HepG2 (cell line): Measurements from ENCODE around the gene CCDC33. TPM values are rescaled to one million over a fixed set of nuclear protein-coding genes. Genes with fewer than 3 reads are reported as not detected.

Experiments
- AHR ChIP-seq: IDR thresholded peaks from 2 replicates; pipeline ENCODE4 v1.6.1; 2018; ENCODE audit warnings: missing genetic modification reagents, missing compliant biosample characterization
- ETV6 ChIP-seq: sonication (generic); formaldehyde crosslinking; conservative IDR thresholded peaks from 2 replicates; pipeline ENCODE4 v1.4.0; 2020; ENCODE audit warnings: missing genetic modification reagents
- KDM2A ChIP-seq: sonication (generic); formaldehyde crosslinking; IDR thresholded peaks from 2 replicates; pipeline ENCODE4 v1.4.0; 2020; ENCODE audit warnings: low read depth, missing genetic modification reagents, borderline replicate concordance
- MATR3 ChIP-seq: sonication (generic); formaldehyde crosslinking; IDR thresholded peaks from 2 replicates; pipeline ENCODE4 v1.4.0; 2020; ENCODE audit warnings: missing genetic modification reagents
- NR2C2 ChIP-seq: sonication (generic); formaldehyde crosslinking; IDR thresholded peaks from 2 replicates; pipeline ENCODE4 v1.4.0; 2020; ENCODE audit warnings: missing genetic modification reagents, mild to moderate bottlenecking, moderate library complexity, borderline replicate concordance
- NR3C1 ChIP-seq: sonication (generic); formaldehyde crosslinking; IDR thresholded peaks from 2 replicates; pipeline ENCODE4 v1.4.0; 2020; ENCODE audit warnings: missing genetic modification reagents
- SIX1 ChIP-seq: sonication (generic); formaldehyde crosslinking; IDR thresholded peaks from 2 replicates; pipeline ENCODE4 v1.4.0; 2020; ENCODE audit warnings: missing genetic modification reagents, borderline replicate concordance
- ZNF558 ChIP-seq: sonication (generic); formaldehyde crosslinking; IDR thresholded peaks from 2 replicates; pipeline ENCODE4 v1.9.0; 2022; ENCODE audit warnings: mild to moderate bottlenecking, missing genetic modification reagents, borderline replicate concordance
- ZNF616 ChIP-seq: sonication (generic); formaldehyde crosslinking; IDR thresholded peaks from 2 replicates; pipeline ENCODE4 v1.5.0; 2020; ENCODE audit warnings: low read depth, mild to moderate bottlenecking, missing genetic modification reagents
- ZNF674 ChIP-seq: sonication (generic); formaldehyde crosslinking; IDR thresholded peaks from 2 replicates; pipeline ENCODE4 v1.5.0; 2020; ENCODE audit warnings: low read depth, mild to moderate bottlenecking, missing genetic modification reagents
- ZNF788 ChIP-seq: sonication (generic); formaldehyde crosslinking; IDR thresholded peaks from 2 replicates; pipeline ENCODE4 v1.5.0; 2020; ENCODE audit warnings: mild to moderate bottlenecking, missing genetic modification reagents, borderline replicate concordance
- ZSCAN12 ChIP-seq: sonication (generic); formaldehyde crosslinking; IDR thresholded peaks from 2 replicates; pipeline ENCODE4 v1.9.0; 2021; ENCODE audit warnings: mild to moderate bottlenecking, missing genetic modification reagents
- polyA plus RNA-seq, 8 experiments: library from polyadenylated mRNA; depleted of rRNA in 3 of 8; stranded (reverse) in 7 of 8; unstranded in 1 of 8; fragments of >200 nt; fragmentation: Illumina TruSeq in 4 of 8; extraction: Trizol in 4 of 8; gene quantifications; 2 replicates each; pipeline versions ENCODE4 v1.2.1 to v1.2.3, GENCODE V29; 2011 to 2016; ENCODE audit warnings: low read depth in 4 of 8, missing spikeins in 1 of 8, mixed read lengths in 1 of 8; ENCODE audit not compliant: insufficient read depth in 1 of 8
- total RNA-seq, 5 experiments: library from RNA; depleted of rRNA; stranded (reverse); fragments of >200 nt; fragmentation: Illumina TruSeq; extraction: Trizol; gene quantifications; 2 replicates each; pipeline ENCODE4 v1.2.3, GENCODE V29; 2016; ENCODE audit warnings: low read depth in 1 of 5
- TF ChIP-seq, protein P1 (sequence below): IDR thresholded peaks from 2 replicates; pipeline ENCODE4 v1.6.1; 2016; ENCODE audit warnings: low read depth, missing genetic modification reagents, missing compliant biosample characterization
- TF ChIP-seq, protein P2 (sequence below): sonication (generic); formaldehyde crosslinking; IDR thresholded peaks from 2 replicates; pipeline ENCODE4 v1.5.0; 2020; ENCODE audit warnings: mild to moderate bottlenecking, missing genetic modification reagents

The CCDC33 gene
- total and polyA plus RNA-seq, 2 of the 13 experiments (the other 11 are each of a cell fraction or from before 2014, with no cell fraction given) = 0.30 TPM; not detected in 1

DNA sequence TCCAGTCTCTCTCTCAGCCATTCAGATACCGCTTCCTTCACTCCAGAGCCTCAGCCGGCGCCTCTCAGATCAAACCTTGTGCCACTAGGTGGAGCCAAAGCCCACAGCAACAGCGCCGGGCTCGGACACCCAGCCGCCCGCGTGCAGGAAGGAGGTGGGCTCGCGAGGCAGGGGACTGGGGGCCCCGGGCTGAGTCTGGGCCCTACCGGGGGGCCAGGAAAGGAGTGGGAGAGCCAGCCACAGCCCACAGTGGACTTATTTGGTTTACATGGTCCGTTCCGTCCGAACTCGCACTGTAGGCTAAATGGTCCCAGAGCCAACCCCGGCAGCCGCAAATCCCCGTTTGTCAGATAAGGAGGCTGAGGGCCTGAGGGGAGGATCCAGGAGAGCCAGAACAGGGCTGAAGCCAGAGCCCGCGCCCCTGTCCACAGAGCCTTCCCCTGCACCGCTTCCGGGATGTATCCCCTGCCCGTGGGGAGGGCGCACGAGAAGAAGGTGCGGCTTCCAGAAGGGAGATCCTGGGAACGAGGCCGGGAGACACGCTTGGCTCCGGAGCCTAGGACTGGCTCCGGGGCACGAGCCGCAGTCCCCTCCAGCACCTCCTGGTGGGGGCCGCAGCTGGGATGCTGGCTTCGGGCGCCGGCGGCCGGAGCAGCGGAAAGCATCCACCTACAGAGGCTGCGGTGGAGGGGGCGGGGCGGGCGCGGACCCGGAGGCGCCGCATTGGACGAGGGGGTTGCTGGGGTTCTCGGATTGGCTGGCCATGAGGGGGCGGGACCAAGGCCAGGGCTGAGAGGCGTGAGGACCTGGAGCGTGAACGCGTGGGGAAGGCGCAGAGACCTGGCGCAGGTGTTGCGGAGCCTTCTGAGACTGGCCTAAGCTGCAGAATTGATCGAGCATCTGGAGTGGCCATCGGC lies 137.9 kb downstream of the CCDC33 start (continued):
- TF ChIP-seq NR3C1 (CRISPR knock-in tag) (no peak), ZNF674 (CRISPR knock-in tag) (no peak), NR2C2 (CRISPR knock-in tag) (no peak; the same call in 1 of the 2 replicates), ZSCAN12 (no peak), ZNF788 (CRISPR knock-in tag) (0 out of 2 replicates have a peak, but pooled peaks have one; percentile 27), KDM2A (no peak), SIX1 (CRISPR knock-in tag) (no peak), MATR3 (no peak), ETV6 (no peak), ZNF558 (CRISPR knock-in tag) (no peak), ZNF616 (CRISPR knock-in tag) (no peak; the same call in 1 of the 2 replicates), AHR (CRISPR knock-in tag) (no peak; the same call in none of the 2 replicates)
- TF ChIP-seq, protein P1, sequence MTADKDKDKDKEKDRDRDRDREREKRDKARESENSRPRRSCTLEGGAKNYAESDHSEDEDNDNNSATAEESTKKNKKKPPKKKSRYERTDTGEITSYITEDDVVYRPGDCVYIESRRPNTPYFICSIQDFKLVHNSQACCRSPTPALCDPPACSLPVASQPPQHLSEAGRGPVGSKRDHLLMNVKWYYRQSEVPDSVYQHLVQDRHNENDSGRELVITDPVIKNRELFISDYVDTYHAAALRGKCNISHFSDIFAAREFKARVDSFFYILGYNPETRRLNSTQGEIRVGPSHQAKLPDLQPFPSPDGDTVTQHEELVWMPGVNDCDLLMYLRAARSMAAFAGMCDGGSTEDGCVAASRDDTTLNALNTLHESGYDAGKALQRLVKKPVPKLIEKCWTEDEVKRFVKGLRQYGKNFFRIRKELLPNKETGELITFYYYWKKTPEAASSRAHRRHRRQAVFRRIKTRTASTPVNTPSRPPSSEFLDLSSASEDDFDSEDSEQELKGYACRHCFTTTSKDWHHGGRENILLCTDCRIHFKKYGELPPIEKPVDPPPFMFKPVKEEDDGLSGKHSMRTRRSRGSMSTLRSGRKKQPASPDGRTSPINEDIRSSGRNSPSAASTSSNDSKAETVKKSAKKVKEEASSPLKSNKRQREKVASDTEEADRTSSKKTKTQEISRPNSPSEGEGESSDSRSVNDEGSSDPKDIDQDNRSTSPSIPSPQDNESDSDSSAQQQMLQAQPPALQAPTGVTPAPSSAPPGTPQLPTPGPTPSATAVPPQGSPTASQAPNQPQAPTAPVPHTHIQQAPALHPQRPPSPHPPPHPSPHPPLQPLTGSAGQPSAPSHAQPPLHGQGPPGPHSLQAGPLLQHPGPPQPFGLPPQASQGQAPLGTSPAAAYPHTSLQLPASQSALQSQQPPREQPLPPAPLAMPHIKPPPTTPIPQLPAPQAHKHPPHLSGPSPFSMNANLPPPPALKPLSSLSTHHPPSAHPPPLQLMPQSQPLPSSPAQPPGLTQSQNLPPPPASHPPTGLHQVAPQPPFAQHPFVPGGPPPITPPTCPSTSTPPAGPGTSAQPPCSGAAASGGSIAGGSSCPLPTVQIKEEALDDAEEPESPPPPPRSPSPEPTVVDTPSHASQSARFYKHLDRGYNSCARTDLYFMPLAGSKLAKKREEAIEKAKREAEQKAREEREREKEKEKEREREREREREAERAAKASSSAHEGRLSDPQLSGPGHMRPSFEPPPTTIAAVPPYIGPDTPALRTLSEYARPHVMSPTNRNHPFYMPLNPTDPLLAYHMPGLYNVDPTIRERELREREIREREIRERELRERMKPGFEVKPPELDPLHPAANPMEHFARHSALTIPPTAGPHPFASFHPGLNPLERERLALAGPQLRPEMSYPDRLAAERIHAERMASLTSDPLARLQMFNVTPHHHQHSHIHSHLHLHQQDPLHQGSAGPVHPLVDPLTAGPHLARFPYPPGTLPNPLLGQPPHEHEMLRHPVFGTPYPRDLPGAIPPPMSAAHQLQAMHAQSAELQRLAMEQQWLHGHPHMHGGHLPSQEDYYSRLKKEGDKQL (CRISPR knock-in tag) = no peak
- TF ChIP-seq, protein P2, sequence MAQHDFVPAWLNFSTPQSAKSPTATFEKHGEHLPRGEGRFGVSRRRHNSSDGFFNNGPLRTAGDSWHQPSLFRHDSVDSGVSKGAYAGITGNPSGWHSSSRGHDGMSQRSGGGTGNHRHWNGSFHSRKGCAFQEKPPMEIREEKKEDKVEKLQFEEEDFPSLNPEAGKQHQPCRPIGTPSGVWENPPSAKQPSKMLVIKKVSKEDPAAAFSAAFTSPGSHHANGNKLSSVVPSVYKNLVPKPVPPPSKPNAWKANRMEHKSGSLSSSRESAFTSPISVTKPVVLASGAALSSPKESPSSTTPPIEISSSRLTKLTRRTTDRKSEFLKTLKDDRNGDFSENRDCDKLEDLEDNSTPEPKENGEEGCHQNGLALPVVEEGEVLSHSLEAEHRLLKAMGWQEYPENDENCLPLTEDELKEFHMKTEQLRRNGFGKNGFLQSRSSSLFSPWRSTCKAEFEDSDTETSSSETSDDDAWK (CRISPR knock-in tag) = no peak
